Glomerular visceral epithelial cell (primary cell): ENCODE results near the gene CBFA2T3.

Experiments used
- DNase-seq: peaks from one replicate; pipeline ENCODE4 v3.0.0-alpha.2; 2016; ENCODE audit errors: extremely low spot score

The CBFA2T3 gene

GRCh38 chr16:88976366-88977017 is 515 bp downstream of the CBFA2T3 start:
- DNase-seq, result no peak

- no peak for DNase-seq
Observed at GRCh38 chr16:88975511-88976061, 1.4 kb downstream of the CBFA2T3 start.

- DNase-seq, result no peak
Observed at GRCh38 chr16:88974916-88975215, 2.1 kb downstream of the CBFA2T3 start.

GRCh38 chr16:88974080-88974915 is 2.7 kb downstream of the CBFA2T3 start:
- no peak for DNase-seq

- no peak for DNase-seq
Observed at GRCh38 chr16:88973415-88974050, 3.5 kb downstream of the CBFA2T3 start.

- no peak for DNase-seq
Observed at GRCh38 chr16:88973007-88973410, 4.0 kb downstream of the CBFA2T3 start.

- no peak for DNase-seq
Observed at GRCh38 chr16:88972349-88972748, 4.7 kb downstream of the CBFA2T3 start.

- no peak for DNase-seq
Observed at GRCh38 chr16:88971371-88972097, 5.5 kb downstream of the CBFA2T3 start.

GRCh38 chr16:88970539-88971065 is 6.4 kb downstream of the CBFA2T3 start:
- DNase-seq, result no peak

GRCh38 chr16:88970050-88970449 is 7.0 kb downstream of the CBFA2T3 start:
- no peak for DNase-seq

GRCh38 chr16:88969361-88969831 is 7.6 kb downstream of the CBFA2T3 start:
- DNase-seq, result no peak

GRCh38 chr16:88968589-88969280 is 8.3 kb downstream of the CBFA2T3 start:
- no peak for DNase-seq

GRCh38 chr16:88967830-88968588 is 9.0 kb downstream of the CBFA2T3 start:
- DNase-seq, result no peak

GRCh38 chr16:88966986-88967829 is 9.8 kb downstream of the CBFA2T3 start:
- DNase-seq, result no peak

GRCh38 chr16:88965826-88966480 is 11.1 kb downstream of the CBFA2T3 start:
- DNase-seq, result no peak

GRCh38 chr16:88965411-88965810 is 11.6 kb downstream of the CBFA2T3 start:
- no peak for DNase-seq

GRCh38 chr16:88964636-88965035 is 12.4 kb downstream of the CBFA2T3 start:
- no peak for DNase-seq

- DNase-seq, result no peak
Observed at GRCh38 chr16:88963583-88963982, 13.4 kb downstream of the CBFA2T3 start.
